CD4-positive, alpha-beta T cell treated with Interleukin-10 for 1 hour (primary cell): Measurements from ENCODE around the gene CIITA.
A peak's percentile ranks its signal among the peaks of the same experiment; 100 is the strongest.
"Not testable (repeated sequence)": the region's sequence is repeated elsewhere in the genome, so short reads cannot be mapped to it uniquely, and the experiment has no call there.

ENCODE experiments used
- DNase-seq: peaks from one replicate; pipeline ENCODE4 v3.0.0-alpha.2; 2020

The CIITA gene

DNA sequence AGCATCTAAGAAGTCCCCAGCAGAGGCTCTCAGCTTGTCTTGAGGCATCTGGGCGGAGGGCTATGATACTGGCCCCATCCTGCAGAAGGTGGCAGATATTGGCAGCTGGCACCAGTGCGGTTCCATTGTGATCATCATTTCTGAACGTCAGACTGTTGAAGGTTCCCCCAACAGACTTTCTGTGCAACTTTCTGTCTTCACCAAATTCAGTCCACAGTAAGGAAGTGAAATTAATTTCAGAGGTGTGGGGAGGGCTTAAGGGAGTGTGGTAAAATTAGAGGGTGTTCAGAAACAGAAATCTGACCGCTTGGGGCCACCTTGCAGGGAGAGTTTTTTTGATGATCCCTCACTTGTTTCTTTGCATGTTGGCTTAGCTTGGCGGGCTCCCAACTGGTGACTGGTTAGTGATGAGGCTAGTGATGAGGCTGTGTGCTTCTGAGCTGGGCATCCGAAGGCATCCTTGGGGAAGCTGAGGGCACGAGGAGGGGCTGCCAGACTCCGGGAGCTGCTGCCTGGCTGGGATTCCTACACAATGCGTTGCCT is at the start of gene CIITA:
Gene CIITA (plus strand): TSS at position 404 of the 543 bp plus-strand sequence. CDS start 129 bp downstream, at position 533.
- peak; percentile 72 for DNase-seq

DNA sequence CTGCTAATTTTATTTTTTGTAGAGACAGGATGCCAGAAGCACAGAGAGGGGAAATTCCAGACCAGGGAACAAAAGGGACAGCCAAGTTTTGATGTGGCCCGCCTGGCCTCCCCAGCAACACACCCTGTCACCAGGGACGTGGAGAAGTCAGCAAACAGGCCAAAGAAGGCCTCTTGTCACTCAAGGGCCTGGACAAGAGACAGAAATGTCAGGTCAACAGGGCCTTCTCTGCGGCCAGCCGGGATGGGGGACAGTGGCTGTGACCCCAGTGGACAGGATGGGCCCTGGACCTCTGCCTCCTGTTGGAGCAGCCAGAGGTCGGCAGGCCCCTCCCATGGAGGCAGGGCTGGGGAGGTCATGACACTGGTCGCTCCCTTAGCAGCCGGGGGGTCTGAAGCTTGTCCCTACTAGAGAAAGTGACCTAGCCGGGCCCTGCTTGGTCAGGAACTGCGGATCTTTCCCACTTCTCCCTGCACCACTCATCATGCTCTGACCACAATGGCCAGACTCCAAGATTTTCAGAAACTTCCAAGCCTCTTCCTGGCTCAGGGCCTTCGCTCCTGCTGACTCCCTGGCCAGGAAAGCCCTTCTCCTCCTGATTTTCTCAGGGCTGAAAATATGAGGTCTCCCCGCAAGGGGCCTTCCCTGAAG is 49.2 kb upstream of the CIITA start:
- no peak for DNase-seq

DNA sequence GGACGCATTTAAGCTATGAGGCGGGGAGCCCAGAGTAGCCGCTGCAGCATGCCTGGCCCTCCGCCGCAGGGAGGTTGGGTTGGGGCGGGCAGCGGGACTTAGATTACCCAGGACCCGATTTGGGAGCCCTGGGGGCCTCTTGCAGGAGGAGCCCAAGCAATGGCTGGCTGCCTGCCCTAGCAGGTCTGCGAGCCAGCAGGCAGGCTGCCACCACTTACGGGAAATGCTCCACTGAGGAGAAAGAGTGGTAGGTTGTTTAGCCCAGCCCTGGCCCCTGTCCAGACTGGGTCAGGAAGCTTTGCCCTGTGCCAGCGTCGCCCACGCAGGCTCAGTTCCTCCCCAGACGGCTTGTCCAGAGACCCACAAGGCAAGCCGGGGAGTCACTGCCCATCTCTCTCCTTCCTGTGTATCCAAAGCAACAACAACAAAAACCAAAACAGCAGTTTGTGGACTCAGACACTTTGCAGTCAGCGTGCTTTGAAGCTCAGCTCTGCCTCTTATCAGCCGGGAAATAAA is 48.1 kb upstream of the CIITA start:
- no peak for DNase-seq

DNA sequence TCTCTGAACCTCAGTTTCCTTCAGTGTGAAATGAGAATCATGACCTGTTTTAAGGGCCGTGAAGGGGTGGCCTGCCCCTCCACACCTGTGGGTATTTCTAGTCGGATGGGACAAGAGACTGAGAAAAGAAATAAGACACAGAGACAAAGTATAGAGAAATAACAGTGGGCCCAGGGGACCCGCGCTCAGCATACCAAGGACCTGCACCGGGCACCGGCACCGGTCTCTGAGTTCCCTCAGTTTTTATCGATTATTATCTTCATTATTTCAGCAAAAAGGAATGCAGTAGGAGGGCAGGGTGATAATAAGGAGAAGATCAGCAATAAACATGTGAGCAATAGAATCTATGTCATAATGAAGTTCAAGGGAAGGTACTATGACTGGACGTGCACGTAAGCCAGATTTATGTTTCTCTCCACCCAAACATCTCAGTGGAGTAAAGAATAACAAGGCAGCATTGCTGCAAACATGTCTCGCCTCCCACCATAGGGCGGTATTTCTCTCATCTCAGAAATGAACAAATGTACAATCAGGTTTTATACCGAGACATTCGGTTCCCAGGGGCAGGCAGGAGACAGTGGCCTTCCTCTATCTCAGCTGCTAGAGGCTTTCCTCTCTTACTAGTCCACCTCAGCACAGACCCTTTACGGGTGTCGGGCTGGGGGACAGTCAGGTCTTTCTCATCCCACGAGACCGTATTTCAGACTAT is 47.5 kb upstream of the CIITA start:
- DNase-seq: not testable (repeated sequence)

DNA sequence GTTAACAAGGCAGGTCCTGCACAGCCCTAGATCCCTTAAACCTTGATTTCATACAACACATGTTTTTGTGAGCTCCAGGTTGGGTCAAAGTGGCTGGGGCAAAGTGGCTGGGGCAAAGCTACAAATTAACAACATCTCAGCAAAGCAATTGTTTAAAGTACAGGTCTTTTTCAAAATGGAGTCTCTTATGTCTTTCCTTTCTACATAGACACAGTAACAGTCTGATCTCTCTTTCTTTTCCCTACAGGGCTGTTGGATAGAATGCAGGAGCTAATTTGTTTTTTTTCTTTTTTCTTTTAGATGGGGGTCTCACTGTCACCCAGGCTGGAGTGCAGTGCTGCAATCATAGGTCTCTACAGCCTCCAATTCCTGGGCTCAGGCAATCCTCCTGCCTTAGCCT is 46.8 kb upstream of the CIITA start:
- DNase-seq: not testable (repeated sequence)

DNA sequence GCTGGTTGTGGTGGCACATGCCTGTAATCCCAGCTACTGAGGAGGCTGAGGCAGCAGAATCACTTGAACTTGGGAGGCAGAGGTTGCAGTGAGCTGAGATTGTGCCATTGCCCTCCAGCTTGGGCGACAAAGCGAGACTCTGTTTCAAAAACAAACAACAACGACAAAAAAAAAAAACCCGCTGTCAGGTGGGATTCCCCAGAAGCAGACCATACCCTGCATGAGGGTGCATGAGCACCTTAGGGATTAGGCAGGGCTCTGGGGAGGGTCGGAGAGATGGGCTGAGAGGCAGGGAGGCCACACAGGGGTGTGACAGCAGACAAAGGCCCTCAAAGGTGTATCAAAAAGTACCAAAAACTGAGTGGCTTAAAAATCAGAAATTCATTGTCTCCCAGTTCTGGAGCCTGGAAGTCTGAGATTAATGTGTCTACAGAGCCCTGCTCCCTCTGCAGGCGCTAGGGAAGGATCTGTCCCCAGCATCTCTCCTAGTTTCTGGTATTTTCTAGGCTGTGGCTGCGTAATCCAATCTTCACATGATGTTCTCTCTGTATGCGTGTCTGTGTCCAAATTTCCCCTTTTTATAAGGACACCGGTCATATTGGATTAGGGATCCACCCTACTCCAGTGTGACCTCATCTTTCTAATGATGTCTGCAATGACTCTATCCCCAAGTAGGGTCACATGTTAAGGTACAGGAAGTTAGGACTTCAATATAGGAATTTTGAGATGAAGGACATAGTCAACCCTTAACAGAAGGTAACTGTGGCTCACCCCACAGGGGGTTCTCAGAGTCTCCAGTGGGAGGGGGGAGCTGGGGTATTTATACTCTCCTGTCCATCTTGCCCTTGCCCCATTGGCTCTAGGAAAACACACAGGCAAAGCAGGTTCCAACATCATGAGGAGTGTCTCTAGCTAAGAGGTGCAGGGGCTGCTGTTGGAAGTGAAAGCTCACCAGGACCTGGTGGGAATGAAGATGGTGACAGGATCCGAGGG is 44.8 kb upstream of the CIITA start:
- DNase-seq: no peak

GRCh38 chr16:10833271-10833670 is 43.7 kb upstream of the CIITA start:
- no peak for DNase-seq

DNA sequence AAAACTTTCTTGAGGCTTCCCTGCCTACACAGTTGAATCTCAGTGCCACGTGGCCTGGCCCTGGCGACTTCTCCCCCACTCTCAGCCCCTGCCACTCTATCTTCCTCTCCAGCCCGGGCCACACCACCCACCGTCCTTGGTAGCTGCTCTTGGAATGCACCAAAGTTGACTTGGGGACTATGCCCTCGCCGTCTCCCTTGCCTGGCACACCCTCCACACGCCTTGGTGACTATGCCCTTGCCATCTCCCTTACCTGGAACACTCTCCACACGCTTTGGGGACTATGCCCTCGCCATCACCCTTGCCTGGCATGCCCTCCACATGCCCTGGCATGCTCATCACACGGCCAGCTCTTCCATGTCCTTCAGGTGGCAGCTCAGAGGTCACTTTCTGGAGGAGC is 42.9 kb upstream of the CIITA start:
- no peak for DNase-seq

- DNase-seq: no peak
These were observed 42.2 kb upstream of the CIITA start for GRCh38 chr16:10834766-10835165.

- no peak for DNase-seq
These were observed 41.6 kb upstream of the CIITA start for GRCh38 chr16:10835281-10835931.

DNA sequence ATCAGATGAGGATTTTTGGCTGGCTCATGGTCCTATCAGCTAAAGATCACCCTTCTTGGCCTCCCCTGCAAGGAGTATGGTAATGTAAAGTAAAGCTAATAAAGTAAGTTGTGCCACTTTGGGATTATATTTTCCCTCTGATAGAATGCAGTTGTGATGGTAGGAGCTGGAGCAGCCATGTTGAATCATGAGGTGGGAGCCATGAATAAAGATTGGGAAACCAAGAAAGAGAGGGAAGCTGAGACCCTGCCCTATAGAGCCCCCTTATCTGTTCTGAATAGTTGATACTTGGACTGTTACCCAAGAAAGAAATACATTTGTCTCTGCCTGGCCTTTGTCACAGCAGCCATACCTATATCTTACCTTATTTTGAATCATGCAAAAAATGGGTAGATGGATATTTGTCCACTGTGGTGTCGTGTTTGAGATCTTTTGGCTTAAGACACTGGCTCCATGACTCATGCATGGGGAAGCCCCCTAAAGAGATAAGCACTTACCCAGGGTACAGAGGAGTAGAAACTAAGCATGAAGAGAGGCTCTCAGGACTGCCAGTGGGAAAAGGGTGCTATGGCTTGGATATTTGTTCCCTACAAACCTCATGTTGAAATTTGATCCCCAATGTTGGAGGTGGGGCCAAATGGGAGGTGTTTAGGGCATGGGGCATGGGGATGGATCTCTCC is 40.7 kb upstream of the CIITA start:
- no peak for DNase-seq

GRCh38 chr16:10838621-10839278 is 38.3 kb upstream of the CIITA start:
- no peak for DNase-seq

DNA sequence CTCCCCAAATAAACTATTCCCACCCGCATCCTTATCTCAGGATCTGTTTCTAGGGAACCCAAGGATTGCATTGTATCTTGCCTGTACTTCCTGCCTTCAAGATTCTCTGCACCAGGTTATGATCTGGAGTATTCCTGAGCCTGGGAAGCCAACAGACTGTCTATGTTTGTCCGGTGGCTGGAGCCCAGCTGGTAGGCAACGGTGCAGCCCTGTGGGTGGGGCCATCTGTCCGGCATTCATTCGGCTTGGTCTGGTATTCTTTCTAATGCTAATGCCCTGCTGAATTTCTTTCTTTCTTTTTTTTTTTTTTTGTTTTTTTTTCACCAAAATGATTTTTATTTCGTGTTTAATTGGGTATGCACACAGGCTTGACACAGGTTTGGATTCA is 37.7 kb upstream of the CIITA start:
- no peak for DNase-seq

- DNase-seq: no peak
These were observed 36.3 kb upstream of the CIITA start for GRCh38 chr16:10840703-10841102.

- DNase-seq: no peak
These were observed 30.6 kb upstream of the CIITA start for GRCh38 chr16:10846213-10846998.

DNA sequence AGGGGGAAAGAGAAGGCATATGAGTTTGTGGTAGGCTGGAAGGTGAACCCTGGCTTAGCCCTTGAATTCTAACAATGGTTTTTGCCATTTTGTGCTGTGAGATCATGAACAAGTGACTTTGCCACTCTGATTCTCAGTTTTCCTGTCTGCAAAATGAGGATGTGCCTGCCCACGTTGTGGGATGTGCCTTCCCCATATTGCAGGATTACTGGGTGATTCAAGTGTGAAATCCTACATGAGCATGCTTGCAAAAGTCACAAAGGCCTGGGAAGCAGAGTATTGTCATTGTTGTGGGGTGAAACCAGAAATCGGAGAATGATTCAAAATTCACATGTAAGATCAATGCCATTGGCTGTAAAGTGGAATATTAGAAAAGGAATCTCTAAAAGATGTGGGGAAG is 29.8 kb upstream of the CIITA start:
- DNase-seq: no peak

DNA sequence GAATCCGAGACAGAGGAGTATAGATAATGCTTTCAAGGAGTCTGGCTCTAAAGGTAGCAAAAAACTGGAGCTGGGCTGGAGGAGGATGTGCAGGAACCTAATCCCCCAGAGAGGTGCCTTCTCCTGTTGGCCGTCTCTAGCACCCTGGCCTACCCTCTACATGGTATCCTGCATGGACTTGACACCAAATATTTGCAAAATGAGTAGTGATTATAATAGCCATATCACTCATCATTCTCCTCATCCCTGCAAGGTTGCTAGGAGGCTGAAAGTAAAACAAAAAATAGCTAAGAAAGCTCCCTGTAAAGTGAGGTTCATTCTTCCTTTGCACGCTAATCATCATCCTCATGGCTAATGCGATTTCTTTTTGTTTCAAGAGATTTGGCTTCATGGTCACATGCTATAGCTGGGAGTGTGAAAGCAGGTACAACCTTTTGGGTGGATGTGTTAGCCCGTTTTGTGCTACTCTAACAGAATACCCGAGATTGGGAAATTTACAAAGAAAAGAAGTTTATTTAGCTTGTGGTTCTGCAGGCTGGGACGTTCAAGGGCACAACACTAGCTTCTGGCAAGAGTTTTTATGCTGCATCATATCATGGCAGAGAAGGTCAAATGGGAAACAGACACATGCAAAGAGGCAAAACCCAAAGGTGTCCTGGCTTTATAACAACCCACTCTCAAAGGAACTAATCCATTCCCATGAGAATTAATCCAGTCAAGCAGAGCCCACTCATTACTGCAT is 27.1 kb upstream of the CIITA start:
- DNase-seq: no peak

- no peak for DNase-seq
These were observed 26.5 kb upstream of the CIITA start for GRCh38 chr16:10850478-10850850.

GRCh38 chr16:10851512-10851911 is 25.5 kb upstream of the CIITA start:
- no peak for DNase-seq

DNA sequence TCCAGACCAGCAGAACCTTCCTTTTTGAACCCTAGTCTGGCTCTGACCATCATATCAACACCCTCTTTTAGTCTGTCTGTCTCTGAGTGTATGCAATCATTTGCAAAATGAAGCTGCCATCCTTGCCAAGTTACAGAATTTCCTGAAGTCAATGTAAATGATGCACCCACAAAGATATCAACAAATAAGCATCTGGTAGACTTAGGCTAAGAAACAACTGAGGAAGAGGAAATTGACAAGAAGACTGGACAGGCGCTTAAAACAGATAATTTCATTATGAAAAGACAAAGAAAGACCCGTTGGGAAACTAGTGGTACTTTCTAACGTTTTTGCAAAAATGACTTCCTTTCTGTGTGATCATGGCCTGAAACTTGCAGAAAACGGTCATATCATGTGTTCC is 24.7 kb upstream of the CIITA start:
- no peak for DNase-seq
